HG02840 (cell line): ENCODE measurements around the gene HTRA2.

ENCODE experiments used
- ATAC-seq: cut with Tn5 transposase; IDR thresholded peaks from one replicate; pipeline ENCODE4 v1.9.1; 2021; ENCODE audit warnings: mild to moderate bottlenecking, moderate library complexity, moderate number of reproducible peaks; ENCODE audit not compliant: unreplicated experiment, low FRiP score

HTRA2 gene

GRCh38 chr2:74499940-74500577, 29.7 kb upstream of the HTRA2 start:
- ATAC-seq = no peak

- ATAC-seq = no peak
Measured at GRCh38 chr2:74500578-74500946, 29.2 kb upstream of the HTRA2 start.

GRCh38 chr2:74501335-74502071, 28.2 kb upstream of the HTRA2 start:
- no peak for ATAC-seq

GRCh38 chr2:74502147-74502719, 27.5 kb upstream of the HTRA2 start:
- ATAC-seq = no peak

- no peak for ATAC-seq
Measured at GRCh38 chr2:74502720-74503505, 26.8 kb upstream of the HTRA2 start.

- ATAC-seq = no peak
Measured at GRCh38 chr2:74503506-74504475, 25.9 kb upstream of the HTRA2 start.

- ATAC-seq = no peak
Measured at GRCh38 chr2:74504591-74504990, 25.1 kb upstream of the HTRA2 start.

- no peak for ATAC-seq
Measured at GRCh38 chr2:74505448-74506246, 24.1 kb upstream of the HTRA2 start.

GRCh38 chr2:74507145-74507925, 22.4 kb upstream of the HTRA2 start, which contains the start of gene PCGF1:
Gene PCGF1 (minus strand): TSS chr2:74507695. CDS start chr2:74507668, 27 bp downstream.
- ATAC-seq = peak; percentile 92

- peak; percentile 11 for ATAC-seq
Measured at GRCh38 chr2:74507926-74508520, 21.7 kb upstream of the HTRA2 start.

GRCh38 chr2:74510272-74510671, 19.5 kb upstream of the HTRA2 start:
- ATAC-seq = no peak

GRCh38 chr2:74511104-74511989, 18.4 kb upstream of the HTRA2 start:
- no peak for ATAC-seq

GRCh38 chr2:74512744-74513604, 16.8 kb upstream of the HTRA2 start:
- ATAC-seq = no peak

GRCh38 chr2:74513605-74514367, 15.9 kb upstream of the HTRA2 start:
- no peak for ATAC-seq
